Muscle of leg (tissue), 16 donors: ENCODE measurements around the gene CDC42SE2. TPM values are rescaled to one million over a fixed set of nuclear protein-coding genes. Genes with fewer than 3 reads are reported as not detected.
A peak's percentile ranks its signal among the peaks of the same experiment; 100 is the strongest.

Source experiments
- DNase-seq: peaks from one replicate; pipeline ENCODE4 v3.0.0; 2013
- H3K27ac ChIP-seq: one replicate; pipeline ENCODE4 v1.5.1; 2013; ENCODE audit warnings: mild to moderate bottlenecking, low read length, control low read depth
- H3K27me3 ChIP-seq: one replicate; pipeline ENCODE4 v1.6.1; 2013; ENCODE audit warnings: low read length; ENCODE audit not compliant: control insufficient read depth, insufficient read depth
- H3K36me3 ChIP-seq: one replicate; pipeline ENCODE4 v1.6.1; 2013; ENCODE audit warnings: low read length; ENCODE audit not compliant: control insufficient read depth, insufficient read depth
- H3K4me1 ChIP-seq: one replicate; pipeline ENCODE4 v1.6.1; 2013; ENCODE audit warnings: low read length; ENCODE audit not compliant: control insufficient read depth, insufficient read depth
- H3K4me3 ChIP-seq: one replicate; pipeline ENCODE4 v1.5.1; 2013; ENCODE audit warnings: low read length, control low read depth
- H3K9me3 ChIP-seq: replicated peaks from 2 replicates; pipeline ENCODE4 v1.6.1; 2013; ENCODE audit warnings: low read depth, low read length; ENCODE audit not compliant: control insufficient read depth
- WGBS: methylation state at CpG from one replicate; pipeline ENCODE4 v1.1.5; 2013; ENCODE audit warnings: missing lambda C conversion rate; ENCODE audit not compliant: insufficient coverage; 5-methylcytosine and 5-hydroxymethylcytosine counted together
- long read RNA-seq, 11 donors: transcript quantifications; one replicate each; lab custom pipeline, GENCODE V29; 2026
- polyA plus RNA-seq, 8 donors: library from polyadenylated mRNA; unstranded; fragments of 120-200 nt; gene quantifications; one replicate each; pipeline versions ENCODE4 v1.2.1 to v1.2.3, GENCODE V29; 2013; ENCODE audit warnings: inconsistent platforms in 1 of 8, low replicate concordance in 1 of 8; ENCODE audit not compliant: insufficient read length in 8 of 8, insufficient read depth in 1 of 8
- total RNA-seq: library from RNA; stranded (reverse); fragments of 120-200 nt; gene quantifications from one replicate; pipeline ENCODE4 v1.2.4, GENCODE V29; 2013

Gene CDC42SE2
- total RNA-seq = 19.7 TPM
- polyA plus RNA-seq = 10 to 100 TPM; 21.4 to 27.3 (median 25.0) TPM
- long read RNA-seq, donor 1, partial matches to known transcripts = 0 of 1 reads
- long read RNA-seq, donor 1, other reads (novel, unspliced or antisense) = 0 of 1 reads
- long read RNA-seq, donor 2 = 0 reads
- long read RNA-seq, donor 3, partial matches to known transcripts = 5 of 10 reads
- long read RNA-seq, donor 3, other reads (novel, unspliced or antisense) = 5 of 10 reads
- long read RNA-seq, donor 4, partial matches to known transcripts = 0 of 3 reads
- long read RNA-seq, donor 4, other reads (novel, unspliced or antisense) = 0 of 3 reads
- long read RNA-seq, donor 5, partial matches to known transcripts = 6 of 25 reads
- long read RNA-seq, donor 5, other reads (novel, unspliced or antisense) = 16 of 25 reads
- long read RNA-seq, donor 6, partial matches to known transcripts = 0 of 8 reads
- long read RNA-seq, donor 6, other reads (novel, unspliced or antisense) = 5 of 8 reads
- long read RNA-seq, donor 7, partial matches to known transcripts = 0 of 8 reads
- long read RNA-seq, donor 7, other reads (novel, unspliced or antisense) = 7 of 8 reads
- long read RNA-seq, donor 8, partial matches to known transcripts = 8 of 9 reads
- long read RNA-seq, donor 8, other reads (novel, unspliced or antisense) = 0 of 9 reads
- long read RNA-seq, donor 9, partial matches to known transcripts = 0 of 9 reads
- long read RNA-seq, donor 9, other reads (novel, unspliced or antisense) = 6 of 9 reads
- long read RNA-seq, donor 10, full-length matches to known transcripts = 3 of 9 reads
- long read RNA-seq, donor 10, partial matches to known transcripts = 0 of 9 reads
- long read RNA-seq, donor 10, other reads (novel, unspliced or antisense) = 6 of 9 reads
- long read RNA-seq, donor 11, partial matches to known transcripts = 0 of 2 reads
- long read RNA-seq, donor 11, other reads (novel, unspliced or antisense) = 0 of 2 reads

GRCh38 chr5:131263648-131264450, at the start of gene CDC42SE2:
CDC42SE2 (plus strand) TSS chr5:131264053; CDS start chr5:131359494, 95,441 bp downstream.
- Histone ChIP-seq H3K9me3 (no peaks in the 10 kb centered on the region), H3K27ac (peak within 1 kb of the TSS; percentile 87), H3K27me3 (no peaks in the 10 kb centered on the region), H3K4me3 (peak within 1 kb of the TSS; percentile 98), H3K36me3 (no peaks in the 10 kb centered on the region), H3K4me1 (no peaks in the 10 kb centered on the region)
- under 1% methylated on average over 87 of the region's 97 CpGs for WGBS
- DNase-seq = peak; percentile 97

GRCh38 chr5:131214609-131215227, 49.1 kb upstream of the CDC42SE2 start:
- no peaks in the 10 kb centered on the region for H3K4me1 ChIP-seq
- DNase-seq = peak; percentile 14
- no peaks in the 10 kb centered on the region for H3K36me3 ChIP-seq
- no peaks in the 10 kb centered on the region for H3K9me3 ChIP-seq
- 26% methylated on average over 3 of the region's 3 CpGs for WGBS
- no peak overlapping the region for H3K27ac ChIP-seq
- H3K4me3 ChIP-seq = no peak overlapping the region
- no peaks in the 10 kb centered on the region for H3K27me3 ChIP-seq

GRCh38 chr5:131217791-131218190, 46.1 kb upstream of the CDC42SE2 start:
- no peaks in the 10 kb centered on the region for H3K36me3 ChIP-seq
- H3K4me1 ChIP-seq = no peaks in the 10 kb centered on the region
- no peak overlapping the region for H3K27ac ChIP-seq
- H3K4me3 ChIP-seq = no peak overlapping the region
- H3K9me3 ChIP-seq = no peaks in the 10 kb centered on the region
- DNase-seq = no peak
- no CpG with 5 or more reads among the region's 4 CpGs for WGBS
- no peaks in the 10 kb centered on the region for H3K27me3 ChIP-seq

GRCh38 chr5:131218392-131218791, 45.5 kb upstream of the CDC42SE2 start:
- H3K4me1 ChIP-seq = no peaks in the 10 kb centered on the region
- DNase-seq = no peak
- no peak overlapping the region for H3K4me3 ChIP-seq
- H3K27me3 ChIP-seq = no peaks in the 10 kb centered on the region
- H3K27ac ChIP-seq = no peak overlapping the region
- no peaks in the 10 kb centered on the region for H3K36me3 ChIP-seq
- no peaks in the 10 kb centered on the region for H3K9me3 ChIP-seq
- no CpG with 5 or more reads among the region's 4 CpGs for WGBS

- no peaks in the 10 kb centered on the region for H3K36me3 ChIP-seq
- H3K4me3 ChIP-seq = no peak overlapping the region
- no peaks in the 10 kb centered on the region for H3K4me1 ChIP-seq
- WGBS = 100% methylated on average over 1 of the region's 7 CpGs
- no peak overlapping the region for H3K27ac ChIP-seq
- no peaks in the 10 kb centered on the region for H3K27me3 ChIP-seq
- DNase-seq = no peak
- no peaks in the 10 kb centered on the region for H3K9me3 ChIP-seq
Measured at GRCh38 chr5:131220566-131220965, 43.3 kb upstream of the CDC42SE2 start.

GRCh38 chr5:131221008-131221703, 42.7 kb upstream of the CDC42SE2 start:
- WGBS = 89% methylated on average over 9 of the region's 10 CpGs
- Histone ChIP-seq H3K27me3 (no peaks in the 10 kb centered on the region), H3K27ac (no peak overlapping the region), H3K4me3 (no peak overlapping the region), H3K36me3 (no peaks in the 10 kb centered on the region), H3K4me1 (no peaks in the 10 kb centered on the region), H3K9me3 (no peaks in the 10 kb centered on the region)
- no peak for DNase-seq

GRCh38 chr5:131221888-131222287, 42.0 kb upstream of the CDC42SE2 start:
- H3K4me3 ChIP-seq = no peak overlapping the region
- no peak for DNase-seq
- H3K9me3 ChIP-seq = no peaks in the 10 kb centered on the region
- no peak overlapping the region for H3K27ac ChIP-seq
- no peaks in the 10 kb centered on the region for H3K27me3 ChIP-seq
- H3K36me3 ChIP-seq = no peaks in the 10 kb centered on the region
- H3K4me1 ChIP-seq = no peaks in the 10 kb centered on the region

GRCh38 chr5:131222731-131223130, 41.1 kb upstream of the CDC42SE2 start:
- Histone ChIP-seq H3K36me3 (no peaks in the 10 kb centered on the region), H3K4me3 (no peak overlapping the region), H3K27me3 (no peaks in the 10 kb centered on the region), H3K4me1 (no peaks in the 10 kb centered on the region), H3K9me3 (no peaks in the 10 kb centered on the region), H3K27ac (no peak overlapping the region)
- no peak for DNase-seq

- Histone ChIP-seq H3K27ac (no peak overlapping the region), H3K36me3 (no peaks in the 10 kb centered on the region), H3K9me3 (no peaks in the 10 kb centered on the region), H3K27me3 (no peaks in the 10 kb centered on the region), H3K4me3 (no peak overlapping the region), H3K4me1 (no peaks in the 10 kb centered on the region)
- DNase-seq = no peak
- WGBS = 63% methylated on average over 2 of the region's 2 CpGs
Measured at GRCh38 chr5:131223751-131224386, 40.0 kb upstream of the CDC42SE2 start.
